DND-41 (cell line): ENCODE measurements around the gene RPL27A.

Experiments
- ATAC-seq: fragments of 200-7000 bp; cut with Tn5 transposase; 3 replicates; pipeline ENCODE4 v1.9.1; 2021; ENCODE audit warnings: low read depth; ENCODE audit not compliant: insufficient read depth
- DNase-seq: peaks from one replicate; pipeline ENCODE4 v3.0.0-alpha.2; 2020
- H2AFZ ChIP-seq: 2 replicates; pipeline ENCODE4 v1.6.0; 2012; ENCODE audit warnings: low read depth, low read length
- H3K27ac ChIP-seq: 2 replicates; pipeline ENCODE4 v1.5.1; 2012; ENCODE audit warnings: low read length, inconsistent platforms
- H3K27me3 ChIP-seq: fragments of 200-600 bp; sonication (generic); 2 replicates; pipeline ENCODE4 v1.6.0; 2012; ENCODE audit warnings: low read length, mild to moderate bottlenecking, inconsistent platforms; ENCODE audit not compliant: insufficient read depth, poor library complexity
- H3K36me3 ChIP-seq: 2 replicates; pipeline ENCODE4 v1.5.1; 2012; ENCODE audit warnings: low read length, inconsistent platforms; ENCODE audit not compliant: insufficient read depth
- H3K4me1 ChIP-seq: 2 replicates; pipeline ENCODE4 v1.5.1; 2012; ENCODE audit warnings: mild to moderate bottlenecking, low read length; ENCODE audit not compliant: insufficient read depth
- H3K4me2 ChIP-seq: 2 replicates; pipeline ENCODE4 v1.6.0; 2012; ENCODE audit warnings: mild to moderate bottlenecking, moderate library complexity, low read length, inconsistent platforms; ENCODE audit not compliant: insufficient read depth
- H3K4me3 ChIP-seq, 2 experiments: fragments of 200-600 bp in 1 of 2; shearing (Covaris generic) in 1 of 2; 2 replicates each; pipeline ENCODE4 v1.5.1; 2012 to 2016; ENCODE audit warnings: inconsistent platforms in 2 of 2, low read length in 2 of 2, mild to moderate bottlenecking in 2 of 2, low read depth in 1 of 2, moderate library complexity in 1 of 2
- H3K79me2 ChIP-seq: 2 replicates; pipeline ENCODE4 v1.6.0; 2012; ENCODE audit warnings: low read length, inconsistent platforms; ENCODE audit not compliant: insufficient read depth
- H3K9ac ChIP-seq: 2 replicates; pipeline ENCODE4 v1.6.0; 2012; ENCODE audit warnings: low read depth, mild to moderate bottlenecking, inconsistent platforms, low read length, moderate library complexity
- H3K9me3 ChIP-seq: 2 replicates; pipeline ENCODE4 v1.5.1; 2012; ENCODE audit warnings: low read length, moderate library complexity, mild to moderate bottlenecking, inconsistent platforms; ENCODE audit not compliant: insufficient read depth, severe bottlenecking
- H4K20me1 ChIP-seq: 2 replicates; pipeline ENCODE4 v1.6.0; 2012; ENCODE audit warnings: low read length; ENCODE audit not compliant: insufficient read depth
- EZH2 ChIP-seq: IDR thresholded peaks from 3 replicates; pipeline ENCODE4 v1.6.1; 2012; ENCODE audit warnings: borderline replicate concordance, low read depth, mild to moderate bottlenecking, moderate library complexity, low read length, inconsistent platforms; ENCODE audit not compliant: severe bottlenecking
- TF ChIP-seq, protein P1 (sequence below): IDR thresholded peaks from 2 replicates; pipeline ENCODE4 v1.5.1; 2012; ENCODE audit warnings: borderline replicate concordance, low read length, moderate library complexity, mild to moderate bottlenecking; ENCODE audit not compliant: poor library complexity, severe bottlenecking; ENCODE audit errors: extremely low read depth

Gene RPL27A

GRCh38 chr11:8692417-8692816 lies 9.8 kb downstream of the RPL27A start:
- Histone ChIP-seq H3K27ac (no peak overlapping the region), H3K4me2 (no peak overlapping the region), H3K4me1 (peaks cover 27% of the 10 kb centered on the region), H3K27me3 (no peaks in the 10 kb centered on the region), H3K36me3 (peaks cover 4% of the 10 kb centered on the region; the same call in 1 of the 2 replicates), H2AFZ (no peak overlapping the region), H4K20me1 (no peaks in the 10 kb centered on the region), H3K9me3 (no peaks in the 10 kb centered on the region), H3K4me3 (no peak overlapping the region), H3K9ac (no peak overlapping the region), H3K79me2 (peaks cover 49% of the 10 kb centered on the region)
- DNase-seq = no peak
- no peak for ATAC-seq
- TF ChIP-seq, protein P1, sequence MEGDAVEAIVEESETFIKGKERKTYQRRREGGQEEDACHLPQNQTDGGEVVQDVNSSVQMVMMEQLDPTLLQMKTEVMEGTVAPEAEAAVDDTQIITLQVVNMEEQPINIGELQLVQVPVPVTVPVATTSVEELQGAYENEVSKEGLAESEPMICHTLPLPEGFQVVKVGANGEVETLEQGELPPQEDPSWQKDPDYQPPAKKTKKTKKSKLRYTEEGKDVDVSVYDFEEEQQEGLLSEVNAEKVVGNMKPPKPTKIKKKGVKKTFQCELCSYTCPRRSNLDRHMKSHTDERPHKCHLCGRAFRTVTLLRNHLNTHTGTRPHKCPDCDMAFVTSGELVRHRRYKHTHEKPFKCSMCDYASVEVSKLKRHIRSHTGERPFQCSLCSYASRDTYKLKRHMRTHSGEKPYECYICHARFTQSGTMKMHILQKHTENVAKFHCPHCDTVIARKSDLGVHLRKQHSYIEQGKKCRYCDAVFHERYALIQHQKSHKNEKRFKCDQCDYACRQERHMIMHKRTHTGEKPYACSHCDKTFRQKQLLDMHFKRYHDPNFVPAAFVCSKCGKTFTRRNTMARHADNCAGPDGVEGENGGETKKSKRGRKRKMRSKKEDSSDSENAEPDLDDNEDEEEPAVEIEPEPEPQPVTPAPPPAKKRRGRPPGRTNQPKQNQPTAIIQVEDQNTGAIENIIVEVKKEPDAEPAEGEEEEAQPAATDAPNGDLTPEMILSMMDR = no peak
- no peak for TF ChIP-seq EZH2

- peaks cover 20% of the 10 kb centered on the region for H3K4me1 ChIP-seq
- no peak overlapping the region for H2AFZ ChIP-seq
- no peak overlapping the region for H3K9ac ChIP-seq
- no peak overlapping the region for H3K4me3 ChIP-seq
- H3K9me3 ChIP-seq = no peaks in the 10 kb centered on the region
- no peaks in the 10 kb centered on the region for H3K27me3 ChIP-seq
- DNase-seq = no peak
- H3K27ac ChIP-seq = no peak overlapping the region
- no peak for ATAC-seq
- TF ChIP-seq EZH2 = no peak
- TF ChIP-seq, protein P1 = no peak
- no peak overlapping the region for H3K4me2 ChIP-seq
- no peaks in the 10 kb centered on the region for H4K20me1 ChIP-seq
- peaks cover 47% of the 10 kb centered on the region for H3K79me2 ChIP-seq
- peaks cover 4% of the 10 kb centered on the region; the same call in 1 of the 2 replicates for H3K36me3 ChIP-seq
Measured at GRCh38 chr11:8693010-8693551, 10.5 kb downstream of the RPL27A start.

DNA sequence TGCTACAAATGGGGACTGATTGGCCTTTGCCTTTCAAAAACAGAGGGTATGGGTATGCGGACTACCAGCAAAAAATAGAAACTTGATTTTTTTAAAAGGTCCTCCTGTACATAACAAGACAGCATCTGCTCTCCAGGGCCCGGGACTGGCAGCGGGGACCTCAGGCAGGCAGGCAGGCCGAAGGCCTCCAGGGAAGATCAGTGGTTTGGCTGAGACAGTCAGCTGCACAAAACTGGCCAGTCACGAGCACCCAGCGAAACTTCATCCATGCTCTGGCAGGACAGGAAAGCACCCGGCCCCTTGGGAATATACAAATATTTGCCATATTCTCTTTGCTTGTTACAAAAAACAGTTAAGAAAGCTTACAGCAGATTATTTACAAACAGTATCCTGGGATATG lies 11.0 kb downstream of the RPL27A start:
- Histone ChIP-seq H3K27me3 (no peaks in the 10 kb centered on the region), H3K4me3 (no peak overlapping the region), H3K27ac (no peak overlapping the region), H3K4me2 (no peak overlapping the region), H3K36me3 (peaks cover 4% of the 10 kb centered on the region; the same call in 1 of the 2 replicates), H3K9me3 (no peaks in the 10 kb centered on the region), H4K20me1 (no peaks in the 10 kb centered on the region), H3K9ac (no peak overlapping the region), H3K79me2 (peaks cover 45% of the 10 kb centered on the region), H2AFZ (no peak overlapping the region), H3K4me1 (peaks cover 16% of the 10 kb centered on the region)
- DNase-seq (no peak), ATAC-seq (no peak)
- TF ChIP-seq, protein P1 = no peak
- TF ChIP-seq EZH2 = no peak

- H4K20me1 ChIP-seq = no peaks in the 10 kb centered on the region
- no peak overlapping the region for H3K9ac ChIP-seq
- no peak overlapping the region for H3K4me3 ChIP-seq
- ATAC-seq = no peak
- H3K27ac ChIP-seq = no peak overlapping the region
- H3K4me2 ChIP-seq = no peak overlapping the region
- peaks cover 4% of the 10 kb centered on the region; the same call in 1 of the 2 replicates for H3K36me3 ChIP-seq
- TF ChIP-seq EZH2 = no peak
- TF ChIP-seq, protein P1 = no peak
- no peak overlapping the region for H2AFZ ChIP-seq
- H3K27me3 ChIP-seq = no peaks in the 10 kb centered on the region
- H3K79me2 ChIP-seq = peaks cover 39% of the 10 kb centered on the region
- no peak for DNase-seq
- H3K4me1 ChIP-seq = peaks cover 16% of the 10 kb centered on the region
- H3K9me3 ChIP-seq = no peaks in the 10 kb centered on the region
Measured at GRCh38 chr11:8694137-8694536, 11.5 kb downstream of the RPL27A start.
